Osteocyte (in vitro differentiated cells): ENCODE data around the gene COL19A1. TPM values are rescaled to one million over a fixed set of nuclear protein-coding genes. Genes with fewer than 3 reads are reported as not detected.
A peak's percentile ranks its signal among the peaks of the same experiment; 100 is the strongest.

Source experiments
- DNase-seq: peaks from one replicate; pipeline ENCODE4 v3.0.0; 2021; ENCODE audit warnings: mixed read lengths; ENCODE audit not compliant: unreplicated experiment; ENCODE audit errors: extremely low spot score
- H3K27ac Mint-ChIP-seq: one replicate; pipeline ENCODE4 v1.8.0; 2021; ENCODE audit warnings: mild to moderate bottlenecking, mixed read lengths; ENCODE audit not compliant: unreplicated experiment
- H3K27me3 Mint-ChIP-seq: one replicate; pipeline ENCODE4 v1.8.0; 2021; ENCODE audit warnings: mixed read lengths; ENCODE audit not compliant: unreplicated experiment
- H3K36me3 Mint-ChIP-seq: one replicate; pipeline ENCODE4 v1.8.0; 2021; ENCODE audit warnings: mixed read lengths; ENCODE audit not compliant: unreplicated experiment
- H3K4me1 Mint-ChIP-seq: one replicate; pipeline ENCODE4 v1.8.0; 2021; ENCODE audit warnings: mixed read lengths; ENCODE audit not compliant: unreplicated experiment
- H3K4me3 Mint-ChIP-seq: one replicate; pipeline ENCODE4 v1.8.0; 2021; ENCODE audit warnings: mild to moderate bottlenecking, moderate library complexity, mixed read lengths; ENCODE audit not compliant: unreplicated experiment
- H3K9me3 Mint-ChIP-seq: one replicate; pipeline ENCODE4 v1.8.0; 2021; ENCODE audit warnings: mixed read lengths; ENCODE audit not compliant: unreplicated experiment
- CTCF ChIP-seq: fragments of 200-600 bp; sonication (generic); IDR thresholded peaks from 2 replicates; pipeline ENCODE4 v1.5.0; 2021; ENCODE audit warnings: antibody characterized with exemption, mild to moderate bottlenecking, moderate library complexity
- long read RNA-seq: library from polyadenylated mRNA; unstranded; transcript quantifications from one replicate; pipeline ENCODE4 v2.0.0, GENCODE V29; 2021
- total RNA-seq: library from RNA; stranded (reverse); gene quantifications from 2 replicates; pipeline ENCODE4 v1.2.1, GENCODE V29; 2021

COL19A1 gene
- total RNA-seq: not detected in 2 replicates
- long read RNA-seq, partial matches to known transcripts: 0 of 1 reads
- long read RNA-seq, other reads (novel, unspliced or antisense): 1 of 1 reads

GRCh38 chr6:69866351-69866769 is at the start of gene COL19A1:
Gene COL19A1, plus strand, starts transcription at chr6:69866556. Its CDS starts 13,012 bp downstream, at chr6:69879568.
- Mint-ChIP-seq H3K27ac (no peak within 1 kb of the TSS), H3K9me3 (no peaks in the 10 kb centered on the region), H3K4me3 (peak within 1 kb of the TSS; percentile 79), H3K36me3 (no peaks in the 10 kb centered on the region), H3K27me3 (peaks cover 32% of the 10 kb centered on the region), H3K4me1 (peaks cover 23% of the 10 kb centered on the region)
- no peak for DNase-seq
- TF ChIP-seq CTCF: no peak

GRCh38 chr6:69816569-69816968 is 49.8 kb upstream of the COL19A1 start:
- no peak overlapping the region for H3K4me3 Mint-ChIP-seq
- no peaks in the 10 kb centered on the region for H3K9me3 Mint-ChIP-seq
- no peaks in the 10 kb centered on the region for H3K36me3 Mint-ChIP-seq
- H3K27me3 Mint-ChIP-seq: peaks cover 2% of the 10 kb centered on the region
- H3K27ac Mint-ChIP-seq: no peak overlapping the region
- no peak for TF ChIP-seq CTCF
- DNase-seq: no peak
- peaks cover 6% of the 10 kb centered on the region for H3K4me1 Mint-ChIP-seq

GRCh38 chr6:69817358-69817757 is 49.0 kb upstream of the COL19A1 start:
- no peaks in the 10 kb centered on the region for H3K36me3 Mint-ChIP-seq

GRCh38 chr6:69818223-69818930 is 48.0 kb upstream of the COL19A1 start:
- no peak overlapping the region for H3K4me3 Mint-ChIP-seq
- no peaks in the 10 kb centered on the region for H3K9me3 Mint-ChIP-seq
- DNase-seq: no peak
- no peak for TF ChIP-seq CTCF
- H3K27me3 Mint-ChIP-seq: peaks cover 2% of the 10 kb centered on the region
- H3K4me1 Mint-ChIP-seq: peaks cover 4% of the 10 kb centered on the region
- no peak overlapping the region for H3K27ac Mint-ChIP-seq
- H3K36me3 Mint-ChIP-seq: no peaks in the 10 kb centered on the region

More at GRCh38 chr6:69817358-69817757, 49.0 kb upstream of the COL19A1 start:
- TF ChIP-seq CTCF: no peak
- no peak overlapping the region for H3K27ac Mint-ChIP-seq
- DNase-seq: no peak
- no peaks in the 10 kb centered on the region for H3K9me3 Mint-ChIP-seq
- H3K4me1 Mint-ChIP-seq: peaks cover 6% of the 10 kb centered on the region
- H3K4me3 Mint-ChIP-seq: no peak overlapping the region
- peaks cover 2% of the 10 kb centered on the region for H3K27me3 Mint-ChIP-seq

GRCh38 chr6:69819138-69819537 is 47.2 kb upstream of the COL19A1 start:
- Mint-ChIP-seq H3K9me3 (no peaks in the 10 kb centered on the region), H3K36me3 (no peaks in the 10 kb centered on the region), H3K27me3 (peaks cover 2% of the 10 kb centered on the region), H3K27ac (no peak overlapping the region), H3K4me1 (no peaks in the 10 kb centered on the region), H3K4me3 (no peak overlapping the region)
- no peak for DNase-seq
- TF ChIP-seq CTCF: no peak
